ENCODE measurements around the gene ANKRD16. TPM values are rescaled to one million over a fixed set of nuclear protein-coding genes. Genes with fewer than 3 reads are reported as not detected.

Gene ANKRD16
- total and polyA plus RNA-seq, 9 donors, result 6.6 to 15.3 (median 9.6) TPM

GRCh38 chr10:5924889-5925288 is 35.2 kb upstream of the ANKRD16 start:
- no peak for DNase-seq
- Histone ChIP-seq H3K4me3 (no peak overlapping the region), H3K27me3 (no peaks in the 10 kb centered on the region), H3K27ac (no peak overlapping the region), H3K36me3 (no peaks in the 10 kb centered on the region), H3K4me1 (ENCODE audit: insufficient read depth) (peaks cover 1% of the 10 kb centered on the region), H3K9me3 (no peaks in the 10 kb centered on the region)
- 85 to 88% (median 86%) methylated on average over 10 of the region's 10 CpGs for WGBS, 3 donors
- intact Hi-C loops (cut with DNase I), result no loop called here
- TF ChIP-seq POLR2A (IDR thresholded peaks at IDR 0.05) (no peak), EP300 (IDR thresholded peaks at IDR 0.05) (no peak), CTCF (IDR thresholded peaks at IDR 0.05) (no peak)

GRCh38 chr10:5921746-5922145 is 32.1 kb upstream of the ANKRD16 start:
- no peaks in the 10 kb centered on the region for H3K36me3 ChIP-seq

GRCh38 chr10:5919568-5919967 is 29.9 kb upstream of the ANKRD16 start:
- Histone ChIP-seq H3K27me3 (no peaks in the 10 kb centered on the region), H3K9me3 (no peaks in the 10 kb centered on the region), H3K36me3 (no peaks in the 10 kb centered on the region), H3K27ac (no peak overlapping the region), H3K4me1 (ENCODE audit: insufficient read depth) (no peaks in the 10 kb centered on the region), H3K4me3 (no peak overlapping the region)
- TF ChIP-seq POLR2A (IDR thresholded peaks at IDR 0.05) (no peak), EP300 (IDR thresholded peaks at IDR 0.05) (no peak), CTCF (IDR thresholded peaks at IDR 0.05) (no peak)
- 96 to 97% (median 96%) methylated on average over 7 of the region's 7 CpGs for WGBS, 3 donors
- intact Hi-C loops (cut with DNase I), result no loop called here
- DNase-seq, result no peak

More at GRCh38 chr10:5921746-5922145, 32.1 kb upstream of the ANKRD16 start:
- no peak for DNase-seq
- Histone ChIP-seq H3K4me3 (no peak overlapping the region), H3K27ac (no peak overlapping the region), H3K4me1 (ENCODE audit: insufficient read depth) (no peaks in the 10 kb centered on the region), H3K9me3 (no peaks in the 10 kb centered on the region), H3K27me3 (no peaks in the 10 kb centered on the region)
- WGBS, 3 donors, result 93 to 94% (median 93%) methylated on average over 5 of the region's 5 CpGs
- intact Hi-C loops (cut with DNase I), result no loop called here
- TF ChIP-seq EP300 (IDR thresholded peaks at IDR 0.05) (no peak), CTCF (IDR thresholded peaks at IDR 0.05) (no peak), POLR2A (IDR thresholded peaks at IDR 0.05) (no peak)

- Histone ChIP-seq H3K27ac (no peak overlapping the region), H3K27me3 (no peaks in the 10 kb centered on the region), H3K36me3 (no peaks in the 10 kb centered on the region), H3K4me1 (ENCODE audit: insufficient read depth) (no peaks in the 10 kb centered on the region), H3K9me3 (no peaks in the 10 kb centered on the region), H3K4me3 (no peak overlapping the region)
- intact Hi-C loops (cut with DNase I), result no loop called here
- 92 to 93% (median 93%) methylated on average over 4 of the region's 4 CpGs for WGBS, 3 donors
- DNase-seq, result no peak
- no peak for TF ChIP-seq EP300 (IDR thresholded peaks at IDR 0.05)
- TF ChIP-seq POLR2A (IDR thresholded peaks at IDR 0.05), result no peak
- no peak for TF ChIP-seq CTCF (IDR thresholded peaks at IDR 0.05)
These were observed 29.1 kb upstream of the ANKRD16 start for GRCh38 chr10:5918763-5919162.
